ENCODE results near the gene TCAIM. TPM values are rescaled to one million over a fixed set of nuclear protein-coding genes. Genes with fewer than 3 reads are reported as not detected.
A peak's percentile ranks its signal among the peaks of the same experiment; 100 is the strongest.

Gene TCAIM
- 25.0 TPM for polyA plus RNA-seq (ENCODE audit: insufficient read length)

GRCh38 chr3:44338010-44338827 is at the start of gene TCAIM:
Gene TCAIM (plus strand): TSS chr3:44338766. CDS start chr3:44354783, 16,017 bp downstream.
- peak; percentile 93 for DNase-seq (ENCODE audit: low read depth)

- DNase-seq (ENCODE audit: low read depth): no peak
Measured at GRCh38 chr3:44289882-44290462, 48.6 kb upstream of the TCAIM start.

- no peak for DNase-seq (ENCODE audit: low read depth)
Measured at GRCh38 chr3:44292276-44292675, 46.3 kb upstream of the TCAIM start.

- DNase-seq (ENCODE audit: low read depth): no peak
Measured at GRCh38 chr3:44292947-44293346, 45.6 kb upstream of the TCAIM start.

GRCh38 chr3:44297255-44297654 is 41.3 kb upstream of the TCAIM start:
- no peak for DNase-seq (ENCODE audit: low read depth)

GRCh38 chr3:44301746-44302145 is 36.8 kb upstream of the TCAIM start:
- no peak for DNase-seq (ENCODE audit: low read depth)

GRCh38 chr3:44309500-44309899 is 29.1 kb upstream of the TCAIM start:
- DNase-seq (ENCODE audit: low read depth): no peak

- DNase-seq (ENCODE audit: low read depth): no peak
Measured at GRCh38 chr3:44318891-44319311, 19.7 kb upstream of the TCAIM start.

GRCh38 chr3:44321335-44321734 is 17.2 kb upstream of the TCAIM start:
- DNase-seq (ENCODE audit: low read depth): no peak

- peak; percentile 29 for DNase-seq (ENCODE audit: low read depth)
Measured at GRCh38 chr3:44323341-44323955, 15.1 kb upstream of the TCAIM start.

GRCh38 chr3:44324584-44324983 is 14.0 kb upstream of the TCAIM start:
- DNase-seq (ENCODE audit: low read depth): no peak

GRCh38 chr3:44326019-44326418 is 12.5 kb upstream of the TCAIM start:
- DNase-seq (ENCODE audit: low read depth): no peak

GRCh38 chr3:44326515-44326914 is 12.1 kb upstream of the TCAIM start:
- no peak for DNase-seq (ENCODE audit: low read depth)

- DNase-seq (ENCODE audit: low read depth): no peak
Measured at GRCh38 chr3:44329946-44330345, 8.6 kb upstream of the TCAIM start.

GRCh38 chr3:44330444-44330843 is 8.1 kb upstream of the TCAIM start:
- no peak for DNase-seq (ENCODE audit: low read depth)

GRCh38 chr3:44334326-44334725 is 4.2 kb upstream of the TCAIM start:
- no peak for DNase-seq (ENCODE audit: low read depth)

GRCh38 chr3:44337248-44337785 is 1.2 kb upstream of the TCAIM start:
- DNase-seq (ENCODE audit: low read depth): no peak

- DNase-seq (ENCODE audit: low read depth): no peak
Measured at GRCh38 chr3:44338828-44339127, 212 bp downstream of the TCAIM start.

- no peak for DNase-seq (ENCODE audit: low read depth)
Measured at GRCh38 chr3:44339181-44340057, 853 bp downstream of the TCAIM start.

- no peak for DNase-seq (ENCODE audit: low read depth)
Measured at GRCh38 chr3:44340058-44340395, 1.5 kb downstream of the TCAIM start.

GRCh38 chr3:44342176-44342790 is 3.7 kb downstream of the TCAIM start:
- no peak for DNase-seq (ENCODE audit: low read depth)
